H9 (cell line): Measurements from ENCODE around the gene ACTC1. TPM values are rescaled to one million over a fixed set of nuclear protein-coding genes. Genes with fewer than 3 reads are reported as not detected.

ENCODE experiments used
- DNase-seq: peaks from one replicate; pipeline ENCODE4 v3.0.0-alpha.2; 2017
- H2AFZ ChIP-seq: one replicate; pipeline ENCODE4 v1.6.1; 2013; ENCODE audit warnings: mild to moderate bottlenecking, low read length, control low read depth, moderate library complexity
- H2AK5ac ChIP-seq: 2 replicates; pipeline ENCODE4 v1.6.1; 2013; ENCODE audit warnings: low read length, control low read depth, mixed read lengths; ENCODE audit not compliant: insufficient read length
- H2BK120ac ChIP-seq: one replicate; pipeline ENCODE4 v1.6.1; 2013; ENCODE audit warnings: low read depth, mild to moderate bottlenecking, low read length, control low read depth, inconsistent platforms; ENCODE audit not compliant: poor library complexity, severe bottlenecking
- H2BK12ac ChIP-seq: 2 replicates; pipeline ENCODE4 v1.6.1; 2013; ENCODE audit warnings: low read length, control low read depth, mixed read lengths, low read depth; ENCODE audit not compliant: insufficient read length
- H2BK15ac ChIP-seq: 2 replicates; pipeline ENCODE4 v1.6.1; 2013; ENCODE audit warnings: low read depth, low read length, control low read depth
- H2BK20ac ChIP-seq: one replicate; pipeline ENCODE4 v1.6.1; 2013; ENCODE audit warnings: low read depth, mild to moderate bottlenecking, low read length, control low read depth, inconsistent platforms; ENCODE audit not compliant: poor library complexity, severe bottlenecking
- H2BK5ac ChIP-seq: 2 replicates; pipeline ENCODE4 v1.6.1; 2013; ENCODE audit warnings: low read length, control low read depth, mixed read lengths; ENCODE audit not compliant: insufficient read length
- H3K14ac ChIP-seq: 2 replicates; pipeline ENCODE4 v1.6.1; 2013; ENCODE audit warnings: low read length, control low read depth; ENCODE audit not compliant: insufficient read depth
- H3K18ac ChIP-seq: 2 replicates; pipeline ENCODE4 v1.6.1; 2013; ENCODE audit warnings: low read depth, mild to moderate bottlenecking, mixed read lengths, low read length, control low read depth; ENCODE audit not compliant: insufficient read length
- H3K23ac ChIP-seq: 2 replicates; pipeline ENCODE4 v1.6.1; 2013; ENCODE audit warnings: low read length, control low read depth, mixed read lengths, low read depth; ENCODE audit not compliant: insufficient read length
- H3K23me2 ChIP-seq: 2 replicates; pipeline ENCODE4 v1.6.1; 2013; ENCODE audit warnings: low read depth, mild to moderate bottlenecking, mixed read lengths, low read length, control low read depth; ENCODE audit not compliant: insufficient read length, poor library complexity, severe bottlenecking
- H3K27ac ChIP-seq: 2 replicates; pipeline ENCODE4 v1.5.1; 2013; ENCODE audit warnings: low read length, control low read depth, mixed read lengths, low read depth; ENCODE audit not compliant: insufficient read length
- H3K27me3 ChIP-seq: 2 replicates; pipeline ENCODE4 v1.6.1; 2013; ENCODE audit warnings: low read length, control low read depth, inconsistent platforms; ENCODE audit not compliant: insufficient read depth
- H3K4ac ChIP-seq: 2 replicates; pipeline ENCODE4 v1.6.1; 2013; ENCODE audit warnings: low read depth, mild to moderate bottlenecking, control low read depth, inconsistent platforms, low read length, moderate library complexity
- H3K4me1 ChIP-seq: 2 replicates; pipeline ENCODE4 v1.6.1; 2013; ENCODE audit warnings: low read length, control low read depth, inconsistent platforms; ENCODE audit not compliant: insufficient read depth
- H3K4me2 ChIP-seq: 2 replicates; pipeline ENCODE4 v1.6.1; 2013; ENCODE audit warnings: low read length, control low read depth, mixed read lengths; ENCODE audit not compliant: insufficient read length, insufficient read depth
- H3K56ac ChIP-seq: 2 replicates; pipeline ENCODE4 v1.6.1; 2013; ENCODE audit warnings: low read depth, mild to moderate bottlenecking, mixed read lengths, low read length, control low read depth; ENCODE audit not compliant: insufficient read length
- H3K79me1 ChIP-seq: 2 replicates; pipeline ENCODE4 v1.6.1; 2013; ENCODE audit warnings: low read depth, mild to moderate bottlenecking, moderate library complexity, low read length, control low read depth, inconsistent platforms; ENCODE audit not compliant: insufficient read depth, poor library complexity, severe bottlenecking
- H3K79me2 ChIP-seq: 2 replicates; pipeline ENCODE4 v1.6.1; 2013; ENCODE audit warnings: low read length, control low read depth, inconsistent platforms; ENCODE audit not compliant: insufficient read depth
- H3K9ac ChIP-seq: 2 replicates; pipeline ENCODE4 v1.6.1; 2013; ENCODE audit warnings: low read length, control low read depth, mixed read lengths; ENCODE audit not compliant: insufficient read length; ENCODE audit errors: extremely low read depth
- H3K9me3 ChIP-seq: one replicate; pipeline ENCODE4 v1.6.1; 2013; ENCODE audit warnings: low read depth, low read length, inconsistent platforms; ENCODE audit not compliant: control insufficient read depth
- H3T11ph ChIP-seq: one replicate; pipeline ENCODE4 v1.6.1; 2013; ENCODE audit warnings: mild to moderate bottlenecking, low read length, control low read depth, inconsistent platforms
- H4K20me1 ChIP-seq: one replicate; pipeline ENCODE4 v1.6.1; 2013; ENCODE audit not compliant: control insufficient read depth, insufficient read length, insufficient read depth
- H4K5ac ChIP-seq: 2 replicates; pipeline ENCODE4 v1.6.1; 2013; ENCODE audit warnings: low read depth, mild to moderate bottlenecking, mixed read lengths, low read length, control low read depth; ENCODE audit not compliant: insufficient read length
- H4K8ac ChIP-seq: replicated peaks from 2 replicates; pipeline ENCODE4 v1.6.1; 2013; ENCODE audit warnings: low read length, control low read depth, mixed read lengths, low read depth; ENCODE audit not compliant: insufficient read length
- H4K91ac ChIP-seq: 2 replicates; pipeline ENCODE4 v1.6.1; 2013; ENCODE audit warnings: low read depth, mild to moderate bottlenecking, moderate library complexity, mixed read lengths, low read length, control low read depth; ENCODE audit not compliant: insufficient read length
- H3K27ac Mint-ChIP-seq, 3 experiments: 2 replicates in 2 of 3; 3 replicates in 1 of 3; pipeline ENCODE4 v1.8.0; 2020 to 2021; ENCODE audit warnings: mixed read lengths in 3 of 3, mild to moderate bottlenecking in 1 of 3, moderate library complexity in 1 of 3
- H3K27me3 Mint-ChIP-seq: 2 replicates; pipeline ENCODE4 v1.8.0; 2021; ENCODE audit warnings: low read depth, mild to moderate bottlenecking, moderate library complexity, mixed read lengths
- H3K36me3 Mint-ChIP-seq, 3 experiments: 2 replicates in 2 of 3; 3 replicates in 1 of 3; pipeline ENCODE4 v1.8.0; 2020 to 2021; ENCODE audit warnings: low read depth in 3 of 3, mixed read lengths in 3 of 3; ENCODE audit not compliant: insufficient read depth in 1 of 3
- H3K4me1 Mint-ChIP-seq, 2 experiments: 2 replicates each; pipeline ENCODE4 v1.8.0; 2020; ENCODE audit warnings: mixed read lengths in 2 of 2
- H3K4me3 Mint-ChIP-seq, 2 experiments: 2 replicates in 1 of 2; 3 replicates in 1 of 2; pipeline ENCODE4 v1.8.0; 2020 to 2021; ENCODE audit warnings: mild to moderate bottlenecking in 2 of 2, mixed read lengths in 2 of 2, moderate library complexity in 1 of 2
- H3K9me3 Mint-ChIP-seq, 2 experiments: 2 replicates in 1 of 2; 3 replicates in 1 of 2; pipeline ENCODE4 v1.8.0; 2020; ENCODE audit warnings: mild to moderate bottlenecking in 2 of 2, mixed read lengths in 2 of 2, moderate library complexity in 1 of 2
- CTCF ChIP-seq: fragments of 200-600 bp; sonication (generic); conservative IDR thresholded peaks from 3 replicates; pipeline ENCODE4 v1.8.0; 2021; ENCODE audit warnings: antibody characterized with exemption, mild to moderate bottlenecking
- total RNA-seq: library from RNA; stranded (reverse); gene quantifications from 2 replicates; pipeline ENCODE4 v1.2.1, GENCODE V29; 2021

ACTC1 gene
- total RNA-seq, 1 experiment from 2014 or later = 52.2 TPM

- DNase-seq = no peak
- no peak overlapping the region for H4K91ac ChIP-seq
- no peak overlapping the region for H3K4ac ChIP-seq
- no peaks in the 10 kb centered on the region for H3K79me2 ChIP-seq
- no peak overlapping the region for H2BK20ac ChIP-seq
- Mint-ChIP-seq H3K36me3 (no peaks in the 10 kb centered on the region), H3K9me3 (no peaks in the 10 kb centered on the region), H3K4me3 (no peak overlapping the region), H3K4me1 (peaks cover 10 to 14% of the 10 kb centered on the region in 2 experiments), H3K27me3 (no peaks in the 10 kb centered on the region; the same call in 1 of the 2 replicates), H3K27ac (no peak overlapping the region)
- no peak overlapping the region for H2BK5ac ChIP-seq
- H4K5ac ChIP-seq = no peak overlapping the region
- no peaks in the 10 kb centered on the region for H3K27me3 ChIP-seq
- H4K8ac ChIP-seq = no peak overlapping the region
- no peak overlapping the region for H3K14ac ChIP-seq
- no peak overlapping the region for H3K4me2 ChIP-seq
- H3K23ac ChIP-seq = no peak overlapping the region
- no peaks in the 10 kb centered on the region for H3K23me2 ChIP-seq
- no peak overlapping the region for H3K27ac ChIP-seq
- H3K18ac ChIP-seq = no peak overlapping the region
- no peak overlapping the region for H2AK5ac ChIP-seq
- no peak overlapping the region for H2BK120ac ChIP-seq
- no peak overlapping the region for H3K56ac ChIP-seq
- no peaks in the 10 kb centered on the region for H4K20me1 ChIP-seq
- H3K79me1 ChIP-seq = no peaks in the 10 kb centered on the region
- H3K9me3 ChIP-seq = no peaks in the 10 kb centered on the region
- TF ChIP-seq CTCF = no peak
- no peaks in the 10 kb centered on the region for H3K4me1 ChIP-seq
- H3K9ac ChIP-seq = no peak overlapping the region
- no peak overlapping the region for H2AFZ ChIP-seq
- H2BK12ac ChIP-seq = no peak overlapping the region
- H3T11ph ChIP-seq = no peak overlapping the region
- no peak overlapping the region for H2BK15ac ChIP-seq
These were observed 26.8 kb downstream of the ACTC1 start for GRCh38 chr15:34768530-34768929.
